SKM-1 treated with dmso at 0.1 percent for 144 hours (cell line): Measurements from ENCODE around the gene TRPM2.
A peak's percentile ranks its signal among the peaks of the same experiment; 100 is the strongest.

Source experiments
- DNase-seq: peaks from one replicate; lab custom pipeline; 2025; ENCODE audit not compliant: unreplicated experiment; lab: John Stamatoyannopoulos, UW

Gene TRPM2

DNA sequence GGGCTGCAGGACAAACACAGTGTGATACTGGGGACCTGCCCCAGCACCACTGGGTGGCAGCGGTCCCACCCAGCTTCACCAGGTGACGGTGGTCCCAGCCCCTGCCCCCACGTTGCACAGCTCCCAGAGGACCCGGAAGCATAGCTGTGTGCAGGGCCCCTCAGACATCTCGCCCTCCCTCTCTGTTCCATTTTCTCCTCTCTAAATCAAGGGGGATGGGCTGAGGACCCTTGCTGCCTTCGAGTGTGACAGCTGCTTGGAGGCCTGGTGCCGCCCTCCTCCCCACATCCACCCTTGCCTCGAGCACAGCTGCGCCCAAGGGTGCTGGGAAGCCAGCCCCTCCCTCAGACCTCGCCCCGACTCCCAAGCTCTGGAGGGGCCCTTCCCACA, 85.8 kb downstream of the TRPM2 start:
- DNase-seq = no peak

DNA sequence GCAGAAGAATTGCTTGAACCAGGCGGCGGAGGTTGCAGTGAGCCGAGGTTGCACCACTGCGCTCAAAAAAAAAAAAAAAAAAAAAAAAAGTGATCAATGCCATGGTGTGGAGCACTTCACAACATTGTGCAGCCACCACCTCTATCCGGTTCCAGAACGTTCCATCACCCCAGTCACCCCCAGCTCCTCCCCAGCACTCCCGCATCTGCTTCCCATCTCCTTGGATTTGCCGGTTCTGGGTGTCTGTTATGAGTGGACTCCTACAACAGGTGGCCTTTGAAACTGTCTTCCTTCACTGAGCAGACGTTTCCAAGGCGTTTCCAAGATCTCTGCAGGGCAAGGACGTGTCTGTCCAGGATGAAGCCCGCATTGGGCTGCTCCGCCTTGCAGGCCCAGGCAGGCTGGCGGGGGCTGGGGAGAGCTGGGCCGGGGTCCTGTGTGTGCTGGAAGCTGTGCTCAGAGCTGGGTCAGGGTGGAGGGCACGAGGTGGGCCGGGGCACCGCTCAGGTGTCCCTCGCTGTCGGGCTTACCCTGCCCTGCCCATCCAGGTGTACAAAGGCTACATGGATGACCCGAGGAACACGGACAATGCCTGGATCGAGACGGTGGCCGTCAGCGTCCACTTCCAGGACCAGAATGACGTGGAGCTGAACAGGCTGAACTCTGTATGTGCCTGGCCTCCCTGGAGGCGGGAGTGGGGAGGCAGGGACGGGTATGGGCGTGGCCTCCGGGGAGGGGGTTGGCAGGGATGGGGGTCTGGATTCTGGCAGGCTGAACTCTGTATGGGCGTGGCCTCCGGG, 87.0 kb downstream of the TRPM2 start:
- no peak for DNase-seq

DNA sequence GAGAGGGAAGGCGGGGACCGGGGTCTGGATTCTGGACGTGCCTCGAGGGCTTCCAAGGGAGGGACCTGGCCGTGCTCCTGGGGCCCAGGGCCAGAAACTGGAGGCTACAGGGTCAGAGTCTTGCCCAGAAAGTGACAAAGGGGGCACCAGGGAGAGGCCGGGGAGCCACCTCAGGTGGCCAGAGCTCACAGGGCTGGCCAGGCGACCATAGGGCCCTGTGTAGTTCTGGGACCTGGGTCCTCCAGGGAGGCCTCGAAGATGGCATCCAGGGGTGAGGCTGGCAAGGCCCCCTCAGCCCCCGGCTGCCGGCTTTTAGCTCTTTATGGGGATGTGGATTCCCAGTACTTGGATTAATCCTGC, 87.6 kb downstream of the TRPM2 start:
- DNase-seq = no peak

DNA sequence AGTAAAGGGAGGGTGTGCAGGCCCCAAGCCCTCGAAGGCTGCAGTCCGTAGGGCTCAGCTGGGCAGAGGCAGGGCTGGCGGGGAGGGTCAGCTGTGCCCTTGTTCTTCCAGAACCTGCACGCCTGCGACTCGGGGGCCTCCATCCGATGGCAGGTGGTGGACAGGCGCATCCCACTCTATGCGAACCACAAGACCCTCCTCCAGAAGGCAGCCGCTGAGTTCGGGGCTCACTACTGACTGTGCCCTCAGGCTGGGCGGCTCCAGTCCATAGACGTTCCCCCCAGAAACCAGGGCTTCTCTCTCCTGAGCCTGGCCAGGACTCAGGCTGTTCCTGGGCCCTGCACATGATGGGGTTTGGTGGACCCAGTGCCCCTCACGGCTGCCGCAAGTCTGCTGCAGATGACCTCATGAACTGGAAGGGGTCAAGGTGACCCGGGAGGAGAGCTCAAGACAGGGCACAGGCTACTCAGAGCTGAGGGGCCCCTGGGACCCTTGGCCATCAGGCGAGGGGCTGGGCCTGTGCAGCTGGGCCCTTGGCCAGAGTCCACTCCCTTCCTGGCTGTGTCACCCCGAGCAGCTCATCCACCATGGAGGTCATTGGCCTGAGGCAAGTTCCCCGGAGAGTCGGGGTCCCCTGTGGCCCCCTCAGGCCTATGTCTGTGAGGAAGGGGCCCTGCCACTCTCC, 88.3 kb downstream of the TRPM2 start:
- DNase-seq = no peak

DNA sequence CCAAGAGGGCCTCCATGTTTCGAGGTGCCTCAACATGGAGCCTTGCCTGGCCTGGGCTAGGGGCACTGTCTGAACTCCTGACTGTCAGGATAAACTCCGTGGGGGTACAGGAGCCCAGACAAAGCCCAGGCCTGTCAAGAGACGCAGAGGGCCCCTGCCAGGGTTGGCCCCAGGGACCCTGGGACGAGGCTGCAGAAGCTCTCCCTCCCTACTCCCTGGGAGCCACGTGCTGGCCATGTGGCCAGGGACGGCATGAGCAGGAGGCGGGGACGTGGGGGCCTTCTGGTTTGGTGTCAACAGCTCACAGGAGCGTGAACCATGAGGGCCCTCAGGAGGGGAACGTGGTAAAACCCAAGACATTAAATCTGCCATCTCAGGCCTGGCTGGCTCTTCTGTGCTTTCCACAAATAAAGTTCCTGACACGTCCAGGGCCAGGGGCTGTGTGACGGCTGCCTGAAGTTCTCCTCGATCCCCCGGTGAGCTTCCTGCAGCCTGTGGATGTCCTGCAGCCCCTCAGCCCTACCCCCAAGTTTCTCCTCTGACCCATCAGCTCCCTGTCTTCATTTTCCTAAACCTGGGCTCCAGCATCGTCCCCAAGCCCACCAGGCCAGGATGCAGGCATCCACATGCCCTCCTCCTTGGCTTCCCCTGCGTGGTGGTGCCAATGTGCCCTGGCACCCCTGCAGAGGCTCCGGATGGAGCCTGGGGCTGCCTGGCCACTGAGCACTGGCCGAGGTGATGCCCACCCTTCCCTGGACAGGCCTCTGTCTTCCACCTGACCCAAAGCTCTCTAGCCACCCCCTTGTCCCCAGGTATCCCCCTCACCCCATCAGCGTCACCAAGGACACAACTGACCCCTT, 89.1 kb downstream of the TRPM2 start:
- DNase-seq = no peak

DNA sequence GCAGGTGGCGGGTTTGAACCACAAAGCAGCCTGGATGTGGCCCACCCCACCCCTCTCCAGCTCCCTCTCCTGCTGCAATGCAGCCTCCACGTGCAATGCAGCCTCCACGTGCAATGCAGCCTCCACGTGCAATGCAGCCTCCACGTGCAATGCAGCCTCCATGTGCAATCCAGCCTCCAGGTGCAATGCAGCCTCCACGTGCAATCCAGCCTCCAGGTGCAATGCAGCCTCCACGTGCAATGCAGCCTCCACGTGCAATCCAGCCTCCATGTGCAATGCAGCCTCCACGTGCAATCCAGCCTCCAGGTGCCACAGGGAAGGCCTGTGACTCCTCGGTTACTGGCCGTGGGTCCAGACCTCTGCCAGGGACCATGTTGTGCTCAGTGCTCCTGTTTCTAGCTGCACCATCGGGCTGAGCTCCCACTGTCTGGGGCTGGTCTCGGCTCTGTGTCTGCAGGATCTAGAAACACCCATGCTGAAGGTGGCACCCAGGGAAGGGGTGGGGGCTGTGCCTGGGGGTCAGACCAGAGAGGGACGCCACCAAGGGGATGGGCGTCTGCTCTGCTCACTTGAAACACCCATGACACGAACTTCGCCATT, 90.0 kb downstream of the TRPM2 start:
- DNase-seq = no peak

DNA sequence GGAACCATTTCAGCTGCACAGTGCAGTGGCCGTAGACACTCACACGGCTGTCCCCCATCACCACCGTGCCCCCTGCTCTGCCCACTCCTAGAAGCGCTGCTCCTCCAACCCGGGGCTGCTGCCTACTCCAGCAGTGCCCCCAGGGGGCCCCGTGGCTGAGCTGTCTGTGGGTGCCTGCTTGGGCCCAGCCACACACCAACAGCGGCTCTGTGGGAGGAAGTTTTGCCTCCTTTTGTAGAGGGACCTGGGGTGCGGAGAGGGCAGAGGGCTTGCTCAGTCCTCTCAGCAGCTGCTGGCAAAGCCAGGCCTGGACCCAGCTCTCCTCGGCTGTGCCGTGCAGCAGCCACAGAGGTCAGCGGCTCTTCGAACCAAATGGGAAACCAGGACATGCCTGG, 90.5 kb downstream of the TRPM2 start:
- no peak for DNase-seq

DNA sequence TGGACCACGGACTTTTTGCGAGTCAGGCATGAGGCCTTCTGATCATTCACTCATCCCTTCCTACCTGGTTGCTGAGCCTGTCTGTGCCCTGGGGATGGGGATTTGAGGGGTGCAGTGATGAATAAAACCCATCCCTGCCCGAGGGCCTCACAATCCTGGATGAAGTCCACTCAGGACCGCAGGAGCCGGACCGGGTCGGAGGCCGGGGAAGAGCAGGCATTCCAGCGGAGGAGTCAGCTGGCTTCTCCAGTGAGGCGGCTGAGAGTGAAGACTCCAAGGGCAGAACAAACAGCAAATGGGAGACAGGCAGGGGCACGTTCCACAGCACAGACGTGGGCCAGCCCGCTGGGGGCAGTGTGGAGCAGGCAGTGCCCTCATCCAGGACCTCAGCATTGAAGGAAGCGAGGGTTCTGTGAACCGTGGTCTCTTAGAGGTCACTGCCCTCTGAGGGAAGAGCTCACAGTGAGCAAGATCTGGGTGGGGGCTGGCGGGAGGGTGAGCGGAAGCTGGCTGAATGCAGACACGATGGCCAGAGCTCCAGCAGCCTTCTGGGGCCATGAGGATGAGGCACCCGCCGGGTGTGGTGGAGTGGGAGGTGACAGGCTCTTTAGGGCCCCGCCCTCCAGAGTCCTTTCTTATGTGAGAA, 91.0 kb downstream of the TRPM2 start:
- DNase-seq = no peak

DNA sequence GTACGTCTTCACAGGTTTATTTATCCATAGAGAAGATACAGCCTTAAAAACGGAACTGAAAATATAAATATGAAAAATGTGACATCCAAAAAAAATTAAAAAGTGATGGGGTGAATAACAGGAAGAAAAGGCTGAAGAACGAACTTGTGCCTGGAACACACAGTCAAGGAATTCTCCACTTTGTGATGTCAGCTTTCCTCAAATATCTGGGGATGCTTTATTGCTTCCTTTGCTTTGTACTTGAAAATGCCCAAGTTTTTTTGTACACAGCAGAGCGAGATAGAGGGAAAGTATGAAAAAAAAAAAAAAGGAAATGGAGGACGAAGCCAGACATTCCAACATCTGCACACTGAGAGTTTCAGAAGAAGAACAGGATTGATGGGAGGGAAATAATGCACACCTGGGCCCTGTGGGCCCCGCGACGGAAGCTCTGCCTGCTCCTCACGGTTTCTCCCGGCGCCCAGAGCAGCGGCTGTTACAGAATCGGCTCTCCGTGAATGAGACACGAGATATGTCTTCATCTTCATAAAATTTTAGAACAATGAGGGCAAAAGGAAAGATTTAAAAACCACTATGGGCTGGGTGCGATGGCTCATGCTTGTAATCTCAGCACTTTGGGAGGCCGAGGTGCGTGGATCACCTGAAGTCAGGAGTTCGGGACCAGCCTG, 91.9 kb downstream of the TRPM2 start:
- DNase-seq = no peak

DNA sequence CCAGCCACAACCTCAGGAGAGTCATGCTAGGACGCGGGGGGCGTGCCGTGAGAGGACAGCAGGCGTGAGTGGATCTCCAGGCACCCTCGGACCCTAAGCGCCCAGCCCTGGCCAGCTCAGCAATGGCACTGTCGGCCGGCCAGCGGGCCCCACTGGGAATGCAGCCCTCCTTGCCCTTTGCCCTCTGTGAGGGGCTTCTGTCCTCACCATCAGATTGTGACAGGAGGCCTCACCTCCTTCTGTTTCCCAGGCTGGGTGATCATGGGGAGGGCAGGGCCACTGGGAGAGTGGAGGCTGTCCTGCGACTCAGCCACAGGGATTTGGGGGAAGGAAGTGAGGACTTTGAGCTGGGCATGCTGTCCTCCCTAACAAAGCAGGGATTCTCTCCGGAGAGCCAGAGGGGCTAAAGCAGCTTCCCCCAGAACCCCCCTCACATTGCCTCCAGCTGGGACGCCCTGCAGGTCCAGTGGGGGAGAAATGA, 95.3 kb downstream of the TRPM2 start:
- DNase-seq = no peak

DNA sequence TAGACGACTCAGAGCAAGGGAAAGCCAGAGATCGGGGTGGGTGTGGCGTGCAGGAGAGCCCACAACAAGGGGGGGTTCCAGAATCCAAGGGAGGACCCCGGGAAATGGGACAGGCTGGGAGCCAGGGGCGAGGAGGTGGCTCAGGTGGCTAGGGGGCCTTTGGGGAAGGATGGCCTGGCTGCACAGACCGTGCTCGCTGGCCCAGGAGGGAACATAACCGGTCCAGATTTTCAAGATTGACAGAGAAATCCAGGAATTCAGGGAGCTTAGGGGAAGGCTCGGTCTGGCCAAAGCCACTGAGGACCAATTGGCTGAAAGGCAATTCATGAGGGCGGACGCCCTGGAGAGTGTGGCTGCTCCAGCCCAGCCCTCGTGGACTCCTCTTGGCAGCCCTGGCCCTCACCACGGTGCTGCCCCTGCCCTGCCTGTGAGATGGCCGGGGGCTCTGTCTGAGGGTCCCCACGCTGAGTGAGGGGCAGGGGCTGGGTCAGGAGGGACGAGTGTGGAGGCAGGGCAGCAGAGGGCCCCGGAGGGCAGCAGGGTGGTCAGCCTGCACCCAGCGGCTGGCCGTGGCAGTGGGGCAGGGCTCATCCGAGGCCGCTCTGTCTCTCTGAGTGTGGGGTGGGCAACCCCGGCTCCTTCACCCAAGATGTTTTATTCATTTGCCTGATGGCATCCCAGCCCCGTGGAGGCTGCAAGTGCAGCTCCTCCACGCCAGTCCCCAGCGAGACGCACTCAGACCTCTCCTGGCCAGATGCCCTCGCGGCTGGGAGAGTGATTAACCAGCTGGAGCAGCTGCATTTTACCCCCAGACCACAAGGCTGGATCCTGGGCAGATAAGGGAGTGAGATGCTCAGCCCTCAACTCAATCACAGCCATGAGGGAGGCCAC, 96.3 kb downstream of the TRPM2 start:
- DNase-seq = no peak

DNA sequence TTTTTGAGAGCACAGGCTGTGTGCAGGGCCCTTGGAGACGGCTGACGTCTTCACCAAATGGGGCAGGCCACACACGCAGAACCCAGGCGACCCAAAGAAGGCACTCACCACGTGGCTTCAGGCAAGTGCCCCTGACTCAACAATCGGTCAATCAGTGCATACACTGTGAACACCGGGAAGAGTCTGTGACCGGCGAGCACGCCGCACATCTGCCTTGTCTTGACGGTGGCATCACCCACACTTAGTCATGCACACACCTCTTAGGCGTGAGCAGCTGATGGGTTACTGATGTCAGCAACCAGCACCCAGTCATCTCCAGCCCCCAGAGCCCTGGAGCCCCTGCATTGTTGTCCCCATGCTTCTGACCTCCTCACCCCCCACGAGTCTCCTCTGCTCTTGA, 97.0 kb downstream of the TRPM2 start:
- no peak for DNase-seq

DNA sequence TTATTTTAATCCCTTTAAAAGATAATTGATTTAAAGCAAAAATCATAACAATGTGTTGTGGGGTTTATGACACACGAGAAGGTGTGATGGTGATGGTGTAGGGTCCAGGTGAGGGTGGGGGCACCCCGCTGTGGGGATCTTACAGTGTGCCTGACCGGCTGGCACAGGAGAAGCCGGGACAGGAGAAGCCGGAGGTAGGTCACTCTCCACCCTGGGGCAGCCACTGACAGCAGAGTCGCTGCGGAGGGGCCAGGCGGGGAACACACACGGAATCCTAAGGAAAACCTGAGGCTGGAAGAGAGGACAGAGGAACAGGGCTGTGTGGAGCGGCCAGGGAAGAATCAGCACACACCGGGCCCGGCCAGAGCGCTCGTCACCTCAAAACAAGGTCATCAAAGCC, 97.6 kb downstream of the TRPM2 start:
- DNase-seq = no peak

DNA sequence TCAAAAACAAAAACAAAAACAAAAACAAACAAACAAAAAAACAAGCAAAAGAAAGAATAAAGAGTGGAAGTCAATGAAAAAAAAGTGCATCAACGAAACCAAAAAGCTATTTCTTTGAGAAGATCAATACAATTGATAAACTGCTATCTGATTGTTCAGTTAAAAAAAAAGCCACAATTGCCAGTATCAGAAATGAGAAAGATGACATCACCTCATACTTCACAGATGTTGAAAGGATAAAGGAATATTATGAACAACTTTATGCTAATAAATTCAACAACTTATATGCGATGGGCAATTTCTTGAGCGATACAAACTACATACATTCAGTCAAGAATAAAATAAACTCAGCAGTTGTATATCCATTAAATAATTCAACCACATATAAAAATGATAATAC, 99.7 kb downstream of the TRPM2 start:
- no peak for DNase-seq

DNA sequence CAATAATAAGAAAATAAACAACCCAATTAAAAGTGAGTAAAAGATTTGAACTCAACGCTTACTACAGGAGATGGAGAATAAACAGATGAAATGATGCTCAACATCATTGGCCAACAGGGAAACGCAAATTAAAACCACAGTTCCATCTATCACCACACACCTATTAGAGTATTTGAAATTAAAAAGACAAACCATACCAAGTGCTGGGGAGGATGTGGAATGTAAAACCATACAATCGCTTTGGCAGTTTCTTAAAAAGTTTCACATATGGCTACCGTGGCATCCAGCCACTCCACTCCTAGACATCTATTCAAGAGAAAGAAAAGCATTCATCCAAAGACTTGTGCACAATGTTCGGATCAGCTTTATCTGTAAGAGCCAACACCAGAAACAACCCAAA, 100.6 kb downstream of the TRPM2 start:
- no peak for DNase-seq

DNA sequence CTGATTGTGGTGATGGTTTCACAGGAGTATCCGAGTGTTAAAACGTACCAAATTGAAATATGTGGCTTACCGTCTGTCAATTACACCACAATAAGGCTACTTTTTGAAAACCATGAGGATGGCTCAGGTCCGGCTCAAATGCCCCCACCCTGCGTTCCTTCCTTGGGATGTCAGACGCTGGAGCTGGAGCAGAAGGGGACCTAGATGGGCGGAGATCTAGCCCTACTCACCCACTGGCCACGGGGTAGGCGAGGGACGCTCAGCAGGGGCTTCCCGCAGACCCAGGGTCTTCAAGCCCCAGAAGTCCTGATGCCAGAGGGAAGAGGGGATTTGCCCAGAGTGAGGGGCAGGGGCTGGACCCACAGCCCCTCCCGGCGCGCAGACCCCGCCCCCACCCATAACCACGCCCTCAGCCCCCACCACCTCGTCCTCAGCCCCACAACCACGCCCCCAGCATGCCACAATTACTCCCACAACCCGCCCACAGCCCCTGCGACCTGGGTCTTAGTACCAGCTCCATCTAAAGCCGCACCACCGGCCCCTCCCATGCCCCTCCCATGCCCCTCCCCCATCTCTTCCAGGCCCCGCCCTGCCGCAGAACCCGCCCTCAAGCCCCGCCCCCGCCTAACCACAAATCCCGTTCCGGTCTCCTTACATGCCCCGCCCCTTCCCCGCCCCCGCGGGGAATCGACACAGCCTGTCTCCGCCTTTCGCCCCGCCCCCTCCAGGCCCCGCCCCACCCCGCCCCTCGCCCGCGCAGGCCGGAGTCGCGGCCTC, 101.5 kb downstream of the TRPM2 start, which contains the start of gene LRRC3:
Gene LRRC3 (plus strand): TSS at position 764 of the 777 bp plus-strand sequence. CDS start 1,135 bp downstream, outside the sequence.
- DNase-seq = peak; percentile 74

DNA sequence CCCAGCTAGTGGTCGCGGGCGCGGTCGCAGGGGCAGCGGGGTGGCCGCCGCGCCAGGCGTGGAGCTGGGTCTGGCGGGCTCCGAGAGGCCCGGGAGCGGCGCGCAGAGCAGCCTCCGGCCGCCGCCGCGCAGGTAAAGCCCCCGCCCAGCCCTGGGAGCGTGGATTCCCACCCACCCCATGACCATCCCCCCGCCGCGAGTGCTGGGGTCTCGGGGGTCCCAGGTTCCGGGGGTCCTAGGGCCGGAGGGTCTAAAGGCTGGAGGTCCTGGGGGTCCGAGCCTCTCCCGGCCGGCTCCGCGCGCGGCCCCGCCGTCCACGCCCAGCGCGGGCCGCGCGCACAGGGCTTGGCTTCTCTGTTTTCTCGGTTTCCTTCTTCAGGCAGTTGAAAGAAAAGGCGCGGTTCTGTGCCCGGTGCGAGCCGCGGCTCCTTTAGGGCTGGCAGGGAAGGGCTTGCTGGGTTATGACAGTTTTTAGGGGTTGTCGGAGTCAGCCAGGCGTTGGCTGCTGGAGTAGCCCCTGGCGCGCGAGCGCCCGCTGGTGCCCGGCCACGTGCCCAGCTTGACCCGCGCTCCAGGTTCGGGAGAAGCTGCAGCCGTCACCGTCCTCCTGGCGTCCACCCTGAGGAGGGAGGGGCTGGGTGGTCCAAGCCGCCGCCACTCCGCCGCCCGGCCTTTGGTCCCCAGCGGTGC, 102.2 kb downstream of the TRPM2 start:
- peak; percentile 10 for DNase-seq
